Neuronal stem cell (in vitro differentiated cells): ENCODE results near the gene CAVIN3.

Experiments used
- DNase-seq: peaks from one replicate; pipeline ENCODE4 v3.0.0-alpha.2; 2013; ENCODE audit warnings: low spot score
- H2AFZ ChIP-seq: one replicate; pipeline ENCODE4 v1.6.1; 2013; ENCODE audit warnings: mild to moderate bottlenecking, low read length, inconsistent platforms
- H2AK5ac ChIP-seq: 2 replicates; pipeline ENCODE4 v1.6.1; 2013; ENCODE audit warnings: low read depth, mild to moderate bottlenecking, inconsistent platforms, low read length, moderate library complexity, mixed read lengths
- H2BK120ac ChIP-seq: 2 replicates; pipeline ENCODE4 v1.6.1; 2013; ENCODE audit warnings: low read depth, mild to moderate bottlenecking, inconsistent platforms, low read length, moderate library complexity, mixed read lengths
- H2BK12ac ChIP-seq: one replicate; pipeline ENCODE4 v1.6.1; 2013; ENCODE audit warnings: low read length, inconsistent platforms
- H2BK15ac ChIP-seq: 2 replicates; pipeline ENCODE4 v1.6.1; 2013; ENCODE audit warnings: mild to moderate bottlenecking, low read length, inconsistent platforms, mixed read lengths
- H2BK5ac ChIP-seq: one replicate; pipeline ENCODE4 v1.6.1; 2013; ENCODE audit warnings: inconsistent platforms, mild to moderate bottlenecking, low read length, moderate library complexity
- H3K14ac ChIP-seq: one replicate; pipeline ENCODE4 v1.6.1; 2013; ENCODE audit warnings: low read length, inconsistent platforms
- H3K18ac ChIP-seq: 2 replicates; pipeline ENCODE4 v1.6.1; 2013; ENCODE audit warnings: low read length, inconsistent platforms
- H3K23ac ChIP-seq: 2 replicates; pipeline ENCODE4 v1.6.1; 2013; ENCODE audit warnings: low read depth, mild to moderate bottlenecking, mixed read lengths, low read length, inconsistent platforms; ENCODE audit not compliant: poor library complexity
- H3K27ac ChIP-seq: replicated peaks from 3 replicates; pipeline ENCODE4 v1.5.1; 2013; ENCODE audit warnings: low read length, inconsistent platforms
- H3K27me3 ChIP-seq, 3 experiments: 2 replicates each; pipeline ENCODE4 v1.6.1; 2013; ENCODE audit warnings: low read length in 3 of 3, mild to moderate bottlenecking in 2 of 3, inconsistent platforms in 1 of 3, low read depth in 1 of 3, mixed read lengths in 1 of 3, moderate library complexity in 1 of 3; ENCODE audit not compliant: control insufficient read depth in 3 of 3, insufficient read depth in 3 of 3
- H3K36me3 ChIP-seq, 2 donors: replicated peaks in 1 of 2; 2 replicates each; pipeline ENCODE4 v1.6.1; 2013; ENCODE audit warnings: low read length in 2 of 2; ENCODE audit not compliant: control insufficient read depth in 2 of 2, insufficient read depth in 2 of 2
- H3K4ac ChIP-seq: 2 replicates; pipeline ENCODE4 v1.6.1; 2013; ENCODE audit warnings: inconsistent platforms, mild to moderate bottlenecking, low read length, moderate library complexity
- H3K4me1 ChIP-seq, 2 donors: 1 replicate in 1 of 2; 2 replicates in 1 of 2; pipeline ENCODE4 v1.6.1; 2013; ENCODE audit warnings: low read length in 2 of 2, low read depth in 1 of 2; ENCODE audit not compliant: control insufficient read depth in 2 of 2, insufficient read depth in 1 of 2
- H3K4me2 ChIP-seq: one replicate; pipeline ENCODE4 v1.6.1; 2013; ENCODE audit warnings: mild to moderate bottlenecking, low read length, inconsistent platforms; ENCODE audit not compliant: insufficient read depth, poor library complexity, severe bottlenecking
- H3K4me3 ChIP-seq, 2 donors: 2 replicates each; pipeline ENCODE4 v1.5.1; 2013; ENCODE audit warnings: low read length in 2 of 2, mild to moderate bottlenecking in 2 of 2, inconsistent platforms in 1 of 2, moderate library complexity in 1 of 2
- H3K79me1 ChIP-seq: one replicate; pipeline ENCODE4 v1.6.1; 2013; ENCODE audit warnings: low read depth, mild to moderate bottlenecking, inconsistent platforms, low read length, moderate library complexity
- H3K9ac ChIP-seq: one replicate; pipeline ENCODE4 v1.6.1; 2013; ENCODE audit warnings: mild to moderate bottlenecking, low read depth, low read length, inconsistent platforms; ENCODE audit not compliant: poor library complexity
- H3K9me3 ChIP-seq, 2 donors: replicated peaks in 1 of 2; 2 replicates each; pipeline versions ENCODE3 to v1.6.1; 2013; ENCODE audit warnings: low read length in 2 of 2, mild to moderate bottlenecking in 2 of 2, inconsistent platforms in 1 of 2, low read depth in 1 of 2, mixed read lengths in 1 of 2, moderate library complexity in 1 of 2; ENCODE audit not compliant: control insufficient read depth in 2 of 2, insufficient read depth in 1 of 2
- H4K8ac ChIP-seq: one replicate; pipeline ENCODE4 v1.6.1; 2013; ENCODE audit warnings: low read depth, mild to moderate bottlenecking, inconsistent platforms, low read length, moderate library complexity
- H4K91ac ChIP-seq: one replicate; pipeline ENCODE4 v1.6.1; 2013; ENCODE audit warnings: low read length, low read depth, mild to moderate bottlenecking, inconsistent platforms; ENCODE audit not compliant: poor library complexity
- WGBS, 2 donors: extraction: QIAGEN DNeasy Blood & Tissue Kit; methylation state at CpG; one replicate each; pipeline ENCODE4 v1.1.7; 2013; ENCODE audit warnings: missing lambda C conversion rate in 2 of 2, mixed read lengths in 1 of 2; ENCODE audit not compliant: insufficient read length in 2 of 2, insufficient replicate concordance in 1 of 2; ENCODE audit errors: extremely low coverage in 2 of 2; 5-methylcytosine and 5-hydroxymethylcytosine counted together

Gene CAVIN3

DNA sequence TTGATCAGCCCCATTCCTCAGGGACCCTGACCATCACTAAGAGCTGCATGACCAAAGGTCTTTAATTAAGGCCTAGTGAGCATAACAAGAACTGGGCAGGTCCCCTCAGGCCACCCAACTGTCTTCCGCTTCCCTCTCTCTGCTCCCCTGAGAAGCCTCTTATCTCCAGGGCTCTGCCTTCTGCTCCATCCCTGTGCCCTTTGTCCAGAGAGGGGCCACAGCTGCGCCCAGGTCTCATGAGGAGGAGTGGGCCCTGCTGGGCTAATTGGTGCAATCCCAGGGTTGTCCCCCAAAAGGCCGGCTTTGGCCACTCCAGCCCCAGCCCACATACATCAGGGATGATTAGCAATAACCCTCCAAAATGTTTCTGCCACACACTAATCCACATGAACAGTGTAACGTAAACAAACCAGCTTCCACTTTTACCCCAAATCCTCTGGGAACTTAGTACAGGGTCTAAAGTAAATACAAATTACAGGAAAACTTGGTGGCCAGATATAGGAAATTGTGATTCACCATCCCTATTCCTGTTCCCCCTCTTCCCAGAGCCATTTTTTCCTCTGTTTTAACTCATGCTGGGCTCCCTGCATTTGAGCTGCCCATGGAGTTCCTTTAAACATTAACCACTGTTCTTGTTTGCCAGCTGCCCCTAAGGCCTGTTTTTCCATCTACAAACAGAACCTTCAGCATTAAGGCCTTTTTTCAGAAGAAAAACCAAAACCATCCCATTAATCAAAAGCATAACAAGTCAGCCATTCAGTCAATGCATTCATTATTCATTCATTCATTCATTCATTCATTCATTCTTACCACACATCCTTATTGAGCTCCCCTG, 34.6 kb upstream of the CAVIN3 start:
- Histone ChIP-seq H3K36me3 (no peaks in the 10 kb centered on the region), H3K4ac (no peak overlapping the region), H3K18ac (no peak overlapping the region), H2AFZ (no peak overlapping the region), H3K4me2 (no peak overlapping the region), H3K14ac (no peak overlapping the region), H4K8ac (no peak overlapping the region), H2BK5ac (no peak overlapping the region), H3K27me3 (peaks cover 0 to 24% (median 0%) of the 10 kb centered on the region in 3 experiments), H3K4me1 (no peaks in the 10 kb centered on the region), H2BK12ac (no peak overlapping the region), H2AK5ac (no peak overlapping the region), H3K23ac (no peak overlapping the region), H3K4me3 (no peak overlapping the region), H3K9me3 (no peaks in the 10 kb centered on the region), H3K79me1 (no peaks in the 10 kb centered on the region), H2BK15ac (no peak overlapping the region), H2BK120ac (no peak overlapping the region), H3K27ac (no peak overlapping the region), H3K9ac (no peak overlapping the region), H4K91ac (no peak overlapping the region)
- DNase-seq: no peak
- no CpG with 5 or more reads among the region's 4 CpGs for WGBS, 2 donors

DNA sequence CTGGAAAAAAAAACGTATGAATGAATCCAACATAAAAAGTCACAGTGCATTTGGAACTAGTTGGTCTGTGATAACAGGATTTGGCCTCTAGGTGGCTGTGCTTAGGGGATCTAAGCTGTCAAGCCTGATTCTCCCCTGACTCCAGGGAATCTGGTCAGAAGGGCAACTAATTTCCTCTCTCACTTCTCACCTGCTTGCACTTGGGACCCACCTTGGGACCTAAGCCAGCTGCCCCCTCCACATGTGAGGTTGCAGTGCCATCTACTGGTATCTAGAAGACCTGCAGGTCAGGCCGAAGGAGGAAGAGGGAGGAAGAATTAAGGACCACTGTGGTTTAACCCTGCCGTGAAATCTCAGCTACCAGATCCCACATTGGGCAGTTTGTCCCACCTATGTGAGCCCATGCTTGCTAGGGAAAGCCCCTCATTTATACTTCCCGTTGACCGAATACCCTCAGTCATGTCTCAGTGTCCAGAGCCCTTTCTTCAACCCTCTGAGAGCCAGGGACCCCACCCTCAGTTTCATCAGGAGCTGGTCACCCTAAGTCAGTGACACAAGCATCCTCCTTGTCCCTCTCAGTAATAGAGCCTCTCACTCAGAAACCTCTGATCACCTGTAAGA, 33.2 kb upstream of the CAVIN3 start:
- peak; percentile 70 for DNase-seq

DNA sequence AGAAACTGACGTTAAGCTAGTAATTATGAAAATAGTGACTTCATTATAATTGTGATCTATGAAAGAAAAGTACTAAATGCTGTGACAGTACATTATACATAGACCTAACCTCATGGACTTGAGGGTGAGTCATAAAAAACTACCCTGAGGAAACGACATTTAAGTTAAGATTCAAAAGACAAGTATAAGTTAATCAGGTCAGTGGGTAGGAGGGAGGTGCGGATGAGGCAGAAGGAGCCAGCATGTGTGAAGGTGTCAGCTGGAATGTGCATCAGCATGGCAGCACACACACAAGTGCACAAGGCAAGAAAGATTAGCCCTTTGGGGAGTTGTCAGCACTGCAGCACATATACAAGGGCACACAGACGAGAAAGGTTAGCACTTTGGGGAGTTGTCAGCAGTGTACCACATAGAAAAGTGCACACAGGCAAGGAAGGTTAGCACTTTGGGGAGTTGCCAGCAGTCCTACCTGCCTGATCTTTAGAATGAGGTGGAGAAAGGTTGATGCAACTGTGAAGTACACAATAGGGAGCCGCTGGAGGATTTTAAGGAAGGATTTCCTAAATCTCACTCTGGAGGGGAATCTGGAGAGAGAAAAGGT, 31.6 kb upstream of the CAVIN3 start:
- Histone ChIP-seq H3K27ac (no peak overlapping the region), H3K9ac (no peak overlapping the region), H4K91ac (no peak overlapping the region), H2AK5ac (no peak overlapping the region), H2BK120ac (no peak overlapping the region), H3K9me3 (no peaks in the 10 kb centered on the region), H2BK5ac (no peak overlapping the region), H2BK15ac (no peak overlapping the region), H2AFZ (no peak overlapping the region), H2BK12ac (no peak overlapping the region), H3K79me1 (no peaks in the 10 kb centered on the region), H3K4me1 (no peaks in the 10 kb centered on the region), H3K27me3 (peaks cover 0 to 13% (median 0%) of the 10 kb centered on the region in 3 experiments), H3K14ac (no peak overlapping the region), H3K4me3 (peak overlapping the region in 1 of 2 donors; percentile 22), H3K36me3 (no peaks in the 10 kb centered on the region), H3K23ac (no peak overlapping the region), H4K8ac (no peak overlapping the region), H3K4ac (no peak overlapping the region), H3K18ac (no peak overlapping the region), H3K4me2 (no peak overlapping the region)
- no CpG with 5 or more reads among the region's 5 CpGs for WGBS, 2 donors
- no peak for DNase-seq

More for the DNA sequence above, 33.2 kb upstream of the CAVIN3 start:
- no peak overlapping the region for H2BK12ac ChIP-seq
- no peak overlapping the region for H3K4me3 ChIP-seq
- no peak overlapping the region for H4K91ac ChIP-seq
- H3K18ac ChIP-seq: no peak overlapping the region
- H3K36me3 ChIP-seq: no peaks in the 10 kb centered on the region
- H3K4me1 ChIP-seq: no peaks in the 10 kb centered on the region
- H3K4me2 ChIP-seq: no peak overlapping the region
- no peak overlapping the region for H3K4ac ChIP-seq
- H3K79me1 ChIP-seq: no peaks in the 10 kb centered on the region
- no peak overlapping the region for H2AK5ac ChIP-seq
- no peak overlapping the region for H2AFZ ChIP-seq
- no peak overlapping the region for H3K27ac ChIP-seq
- no peak overlapping the region for H3K9ac ChIP-seq
- H3K23ac ChIP-seq: no peak overlapping the region
- H3K9me3 ChIP-seq: no peaks in the 10 kb centered on the region
- no peak overlapping the region for H2BK5ac ChIP-seq
- H2BK120ac ChIP-seq: no peak overlapping the region
- H3K27me3 ChIP-seq: peaks cover 0 to 24% (median 0%) of the 10 kb centered on the region in 3 experiments
- H4K8ac ChIP-seq: no peak overlapping the region
- no peak overlapping the region for H2BK15ac ChIP-seq
- no peak overlapping the region for H3K14ac ChIP-seq
- no CpG with 5 or more reads among the region's 5 CpGs for WGBS, 2 donors

DNA sequence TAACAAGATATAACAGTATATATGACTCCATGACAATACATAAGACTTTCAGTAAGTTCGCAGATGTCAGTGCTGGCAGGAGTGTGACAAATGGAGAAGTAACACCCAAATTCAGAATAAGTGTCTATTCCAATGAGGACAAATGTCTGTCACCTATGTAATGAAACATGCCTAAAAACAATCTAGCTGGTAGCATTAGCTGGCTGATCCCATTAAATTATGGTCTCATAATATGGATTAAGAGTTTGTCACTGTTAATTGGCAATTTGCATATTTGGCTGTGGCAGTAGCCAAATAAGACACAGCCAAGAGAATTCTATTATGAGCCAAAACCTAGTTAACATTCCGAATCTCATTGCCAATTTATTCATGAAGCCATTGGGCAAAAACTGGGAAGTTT, 30.2 kb upstream of the CAVIN3 start:
- H3K4ac ChIP-seq: no peak overlapping the region
- no peak overlapping the region for H3K18ac ChIP-seq
- H2AK5ac ChIP-seq: no peak overlapping the region
- no peak overlapping the region for H3K4me2 ChIP-seq
- no peak overlapping the region for H2BK12ac ChIP-seq
- no peak overlapping the region for H3K4me3 ChIP-seq
- H3K14ac ChIP-seq: no peak overlapping the region
- H3K79me1 ChIP-seq: no peaks in the 10 kb centered on the region
- H3K4me1 ChIP-seq: no peaks in the 10 kb centered on the region
- no peak overlapping the region for H2BK120ac ChIP-seq
- no peaks in the 10 kb centered on the region for H3K9me3 ChIP-seq
- no CpG with 5 or more reads among the region's 2 CpGs for WGBS, 2 donors
- H3K27me3 ChIP-seq: peaks cover 0 to 8% (median 0%) of the 10 kb centered on the region in 3 experiments
- H2BK15ac ChIP-seq: no peak overlapping the region
- no peak for DNase-seq
- H2BK5ac ChIP-seq: no peak overlapping the region
- no peak overlapping the region for H3K9ac ChIP-seq
- H2AFZ ChIP-seq: no peak overlapping the region
- H4K91ac ChIP-seq: no peak overlapping the region
- no peak overlapping the region for H3K27ac ChIP-seq
- H3K23ac ChIP-seq: no peak overlapping the region
- no peak overlapping the region for H4K8ac ChIP-seq
- no peaks in the 10 kb centered on the region for H3K36me3 ChIP-seq
